ENCODE measurements around the gene LYST.

The LYST gene

DNA sequence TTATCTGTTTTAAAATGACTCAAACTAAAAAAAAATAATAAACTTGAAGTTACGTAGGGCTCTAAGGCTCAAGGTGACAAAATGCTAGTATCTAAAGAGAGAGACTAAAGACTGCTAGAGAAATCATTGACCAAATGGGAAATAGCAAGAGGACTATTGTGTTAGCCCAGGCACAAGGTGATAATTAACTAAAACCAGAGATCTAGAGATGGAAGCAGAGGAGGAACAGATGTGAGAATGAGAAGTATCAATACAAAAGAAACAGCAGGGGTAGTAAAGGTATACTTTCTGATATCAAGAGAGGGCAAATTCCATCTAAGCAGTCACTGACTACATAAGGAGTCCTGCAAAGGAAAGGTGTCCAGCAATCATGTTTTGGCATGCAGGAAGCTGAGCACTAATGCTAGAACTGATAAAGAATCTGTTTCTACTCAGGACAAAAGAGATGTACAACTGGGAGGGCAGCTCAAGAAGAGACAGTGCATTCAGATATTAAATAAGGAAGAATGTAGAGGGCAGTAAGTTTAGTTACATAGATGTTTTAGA is 116.9 kb downstream of the LYST start:
- Histone ChIP-seq H3K4me1 (peaks cover 0 to 11% (median 0%) of the 10 kb centered on the region in 10 experiments; a peak in 3 of 20 replicates), H3K4me2 (no peak overlapping the region), H4K20me1 (no peaks in the 10 kb centered on the region; a peak in 2 of 22 replicates), H3K27me3 (no peaks in the 10 kb centered on the region), H3K9ac (no peak overlapping the region), H3K27ac (no peak overlapping the region), H3K36me3 (peaks cover 11 to 99% (median 91%) of the 10 kb centered on the region in 11 experiments; a peak in 21 of 22 replicates), H3K4me3 (no peak overlapping the region), H3K9me3 (replicated peaks in 1 of 11) (no peaks in the 10 kb centered on the region)
- no peak for TF ChIP-seq Cebpa-rat (IDR thresholded peaks at IDR 0.05)

DNA sequence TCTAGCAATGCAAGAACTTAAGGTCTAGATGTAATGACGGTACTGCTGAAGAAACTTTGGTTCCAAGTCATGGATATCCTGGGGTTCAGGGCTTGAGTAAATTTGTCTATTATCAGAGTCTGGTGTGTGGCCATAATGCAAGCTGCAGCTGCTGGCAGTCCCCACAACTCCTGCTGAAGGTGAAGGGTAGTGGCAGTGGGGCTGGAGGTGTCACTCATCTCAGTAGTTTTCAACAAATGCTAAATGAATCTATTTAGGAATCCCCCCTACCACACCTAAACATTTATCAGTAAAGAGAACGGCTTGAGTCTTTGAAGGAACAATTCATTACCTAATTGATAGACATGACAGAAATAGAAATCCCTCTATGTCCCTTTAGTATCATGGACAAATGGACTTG is 118.0 kb downstream of the LYST start:
- Histone ChIP-seq H3K27me3 (no peaks in the 10 kb centered on the region), H3K4me3 (no peak overlapping the region), H3K4me1 (peaks cover 0 to 11% (median 0%) of the 10 kb centered on the region in 10 experiments; a peak in 3 of 20 replicates), H3K4me2 (no peak overlapping the region), H3K36me3 (peaks cover 10 to 98% (median 89%) of the 10 kb centered on the region in 11 experiments), H3K9ac (no peak overlapping the region), H3K27ac (no peak overlapping the region), H3K9me3 (replicated peaks in 1 of 11) (no peaks in the 10 kb centered on the region), H4K20me1 (no peaks in the 10 kb centered on the region; a peak in 2 of 22 replicates)
- TF ChIP-seq Cebpa-rat (IDR thresholded peaks at IDR 0.05) = no peak

DNA sequence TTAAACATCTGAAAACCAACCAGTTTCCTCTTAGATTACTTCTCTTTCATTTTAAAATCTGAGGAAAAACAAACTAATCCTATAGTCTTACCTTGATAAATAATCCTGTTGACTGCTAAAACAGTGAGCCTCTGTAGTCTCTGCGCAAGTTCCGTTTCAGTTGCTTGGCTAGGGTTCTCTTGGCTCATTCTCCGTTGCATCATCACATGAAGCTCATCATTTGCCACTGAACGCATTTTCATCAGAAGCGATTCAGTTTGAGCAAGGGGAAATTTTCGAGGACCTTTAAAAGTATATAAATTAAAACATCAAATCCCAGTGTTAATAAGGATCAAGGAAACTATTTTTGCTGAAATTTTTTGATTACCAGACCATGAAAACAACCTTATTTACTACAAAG is 120.5 kb downstream of the LYST start:
- no peak overlapping the region for H3K4me2 ChIP-seq
- TF ChIP-seq Cebpa-rat (IDR thresholded peaks at IDR 0.05) = no peak
- no peak overlapping the region for H3K9ac ChIP-seq
- no peak overlapping the region for H3K4me3 ChIP-seq
- no peaks in the 10 kb centered on the region for H3K9me3 ChIP-seq (replicated peaks in 1 of 11)
- no peaks in the 10 kb centered on the region for H3K27me3 ChIP-seq
- no peaks in the 10 kb centered on the region; a peak in 2 of 22 replicates for H4K20me1 ChIP-seq
- peaks cover 0 to 11% (median 0%) of the 10 kb centered on the region in 10 experiments; a peak in 3 of 20 replicates for H3K4me1 ChIP-seq
- H3K36me3 ChIP-seq = peaks cover 10 to 98% (median 89%) of the 10 kb centered on the region in 11 experiments
- no peak overlapping the region for H3K27ac ChIP-seq

DNA sequence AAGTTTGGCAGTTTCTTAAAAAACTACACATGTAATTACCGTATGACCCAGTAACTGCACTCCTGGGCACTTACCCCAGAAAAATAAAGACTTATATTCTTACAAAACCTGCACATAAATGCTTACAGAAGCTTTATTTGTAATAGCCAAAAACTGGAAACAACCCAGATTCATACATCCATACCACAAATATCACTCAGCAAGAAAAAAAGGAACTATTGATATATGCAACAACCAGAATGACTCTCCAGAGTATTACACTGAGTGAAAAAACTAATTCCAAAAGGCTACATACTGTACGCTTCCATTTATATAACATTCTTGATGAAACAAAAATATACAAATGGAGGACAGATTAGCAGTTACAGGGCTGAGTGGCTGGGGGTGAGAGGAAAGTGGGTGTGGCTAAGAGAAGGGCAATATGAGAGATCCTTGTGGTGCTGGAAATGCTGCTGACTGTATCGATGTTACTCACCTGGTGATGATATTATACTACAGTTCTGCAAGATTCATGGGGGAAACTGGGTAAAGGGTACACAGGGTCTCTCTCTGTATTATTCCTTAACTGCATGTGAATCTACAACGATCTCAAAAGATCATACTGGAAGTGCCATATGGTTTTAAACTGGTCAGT is 121.1 kb downstream of the LYST start:
- Histone ChIP-seq H4K20me1 (no peaks in the 10 kb centered on the region; a peak in 2 of 22 replicates), H3K4me3 (no peak overlapping the region), H3K27me3 (no peaks in the 10 kb centered on the region), H3K4me1 (peaks cover 0 to 11% (median 0%) of the 10 kb centered on the region in 10 experiments; a peak in 3 of 20 replicates), H3K9me3 (replicated peaks in 1 of 11) (no peaks in the 10 kb centered on the region), H3K4me2 (no peak overlapping the region), H3K27ac (no peak overlapping the region), H3K9ac (no peak overlapping the region), H3K36me3 (peaks cover 10 to 98% (median 88%) of the 10 kb centered on the region in 11 experiments)
- TF ChIP-seq Cebpa-rat (IDR thresholded peaks at IDR 0.05) = no peak

DNA sequence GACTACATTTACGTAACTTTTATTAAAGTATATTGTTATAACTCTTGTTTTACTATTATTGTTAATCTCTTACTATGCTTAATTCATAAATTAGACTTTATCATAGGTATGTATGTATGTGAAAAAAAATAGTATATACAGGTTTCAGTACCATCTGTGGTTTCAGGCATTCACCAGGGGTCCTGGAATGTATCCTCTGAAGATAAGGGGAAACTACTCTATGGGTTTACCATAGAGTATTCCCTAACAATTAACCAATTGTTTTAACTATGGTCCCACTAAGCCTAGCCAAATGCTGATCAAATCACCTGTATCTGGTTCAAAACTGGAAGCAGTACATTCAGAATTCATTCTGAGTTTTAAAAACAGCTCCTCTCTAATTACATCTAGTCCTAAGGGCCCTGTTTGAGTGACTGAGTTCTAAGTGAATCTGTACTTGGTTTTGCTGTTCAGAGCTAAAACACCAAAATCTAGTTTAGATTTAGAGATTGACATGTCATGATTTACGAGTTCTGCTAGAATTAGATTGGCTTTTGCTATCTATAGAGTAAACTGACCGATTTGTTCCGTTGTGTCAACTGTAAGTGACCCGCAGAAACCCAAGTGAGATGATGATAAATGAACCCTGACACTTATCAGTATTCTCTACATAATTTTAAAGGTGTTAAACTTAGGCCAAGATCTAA is 123.6 kb downstream of the LYST start:
- H3K4me2 ChIP-seq = no peak overlapping the region
- H3K27me3 ChIP-seq = no peaks in the 10 kb centered on the region
- H3K9ac ChIP-seq = no peak overlapping the region
- peaks cover 17 to 99% (median 90%) of the 10 kb centered on the region in 11 experiments for H3K36me3 ChIP-seq
- no peaks in the 10 kb centered on the region for H3K9me3 ChIP-seq (replicated peaks in 1 of 11)
- peaks cover 0 to 11% (median 0%) of the 10 kb centered on the region in 10 experiments; a peak in 3 of 20 replicates for H3K4me1 ChIP-seq
- H4K20me1 ChIP-seq = peaks cover 0 to 1% (median 0%) of the 10 kb centered on the region in 11 experiments; a peak in 1 of 22 replicates
- no peak for TF ChIP-seq Cebpa-rat (IDR thresholded peaks at IDR 0.05)
- H3K27ac ChIP-seq = no peak overlapping the region
- no peak overlapping the region for H3K4me3 ChIP-seq

DNA sequence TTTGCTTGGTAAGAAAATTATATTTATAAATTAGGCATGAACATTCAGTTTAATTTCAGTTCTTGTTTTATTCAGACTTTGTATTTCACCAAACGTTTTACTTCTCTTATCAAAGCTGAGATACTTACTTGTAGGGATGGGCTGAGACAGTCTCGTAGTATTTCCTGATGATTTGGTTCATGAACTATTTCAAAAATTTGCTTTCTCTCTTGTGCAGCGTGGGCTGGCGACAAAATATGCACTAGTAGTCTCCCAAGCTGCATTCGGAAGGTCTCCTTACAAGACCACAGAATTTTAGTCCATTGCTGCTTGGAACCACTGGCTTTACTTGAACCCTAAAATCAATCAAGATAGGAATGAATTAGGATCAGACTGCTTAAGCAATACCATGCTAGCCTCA is 125.4 kb downstream of the LYST start:
- H3K9ac ChIP-seq = no peak overlapping the region
- H3K4me2 ChIP-seq = no peak overlapping the region
- H3K9me3 ChIP-seq (replicated peaks in 1 of 11) = no peaks in the 10 kb centered on the region
- H3K36me3 ChIP-seq = peaks cover 17 to 100% (median 93%) of the 10 kb centered on the region in 11 experiments
- H3K4me3 ChIP-seq = no peak overlapping the region
- no peaks in the 10 kb centered on the region for H3K27me3 ChIP-seq
- H4K20me1 ChIP-seq = peaks cover 0 to 11% (median 0%) of the 10 kb centered on the region in 11 experiments; a peak in 1 of 22 replicates
- H3K4me1 ChIP-seq = peaks cover 0 to 17% (median 0%) of the 10 kb centered on the region in 10 experiments; a peak in 3 of 20 replicates
- TF ChIP-seq Cebpa-rat (IDR thresholded peaks at IDR 0.05) = no peak
- H3K27ac ChIP-seq = no peak overlapping the region

DNA sequence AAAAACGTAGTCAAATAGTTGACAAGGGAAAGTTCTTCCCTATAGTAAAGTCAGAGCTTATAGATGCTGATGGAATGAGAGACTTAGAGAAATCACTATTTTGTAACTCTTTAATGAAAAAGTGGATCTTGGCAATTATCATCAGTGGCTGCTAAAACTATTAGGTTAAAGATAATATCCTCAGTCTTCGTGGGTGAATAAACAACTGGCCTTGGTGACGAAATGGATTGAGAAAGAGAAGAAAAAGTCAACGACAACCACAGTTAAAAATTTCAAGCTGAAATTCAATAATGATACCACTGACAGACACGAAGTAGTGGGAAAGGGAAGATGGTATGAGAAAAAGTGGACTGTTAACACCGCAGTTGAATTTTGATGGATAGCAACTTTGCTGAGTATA is 127.1 kb downstream of the LYST start:
- no peak overlapping the region for H3K4me2 ChIP-seq
- H3K4me1 ChIP-seq = 0 out of 20 replicates have a peak, but pooled peaks cover 0 to 6% (median 0%) of the 10 kb centered on the region in 10 experiments
- H3K27ac ChIP-seq = no peak overlapping the region
- peaks cover 7 to 93% (median 78%) of the 10 kb centered on the region in 11 experiments for H3K36me3 ChIP-seq
- no peak overlapping the region for H3K9ac ChIP-seq
- H3K27me3 ChIP-seq = no peaks in the 10 kb centered on the region
- no peaks in the 10 kb centered on the region for H3K9me3 ChIP-seq (replicated peaks in 1 of 11)
- H4K20me1 ChIP-seq = peaks cover 0 to 11% (median 0%) of the 10 kb centered on the region in 11 experiments; a peak in 1 of 22 replicates
- TF ChIP-seq Cebpa-rat (IDR thresholded peaks at IDR 0.05) = no peak
- H3K4me3 ChIP-seq = no peak overlapping the region

DNA sequence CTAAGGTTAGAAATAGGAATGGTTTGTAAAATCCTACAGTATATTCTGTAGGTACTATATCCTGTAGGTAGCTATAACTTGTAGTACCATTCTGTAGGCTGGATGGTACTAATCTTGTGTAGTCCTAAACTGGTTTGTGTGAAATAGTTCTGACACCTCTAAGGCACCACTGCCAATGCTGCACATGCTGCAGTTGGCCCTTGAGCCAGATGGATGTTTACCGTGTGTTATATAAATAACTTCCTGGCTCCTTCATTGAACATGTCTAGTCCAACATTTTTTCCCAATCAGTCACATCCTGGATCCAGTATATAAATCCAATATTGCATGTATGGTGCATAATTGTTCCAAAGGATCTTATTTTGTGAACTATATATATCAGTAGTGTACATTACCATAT is 127.6 kb downstream of the LYST start:
- peaks cover 0 to 11% (median 0%) of the 10 kb centered on the region in 11 experiments; a peak in 1 of 22 replicates for H4K20me1 ChIP-seq
- H3K4me3 ChIP-seq = no peak overlapping the region
- H3K4me2 ChIP-seq = no peak overlapping the region
- H3K9ac ChIP-seq = no peak overlapping the region
- H3K36me3 ChIP-seq = peaks cover 7 to 91% (median 78%) of the 10 kb centered on the region in 11 experiments; a peak in 20 of 22 replicates
- no peak for TF ChIP-seq Cebpa-rat (IDR thresholded peaks at IDR 0.05)
- H3K27me3 ChIP-seq = no peaks in the 10 kb centered on the region
- no peak overlapping the region for H3K27ac ChIP-seq
- 0 out of 20 replicates have a peak, but pooled peaks cover 0 to 6% (median 0%) of the 10 kb centered on the region in 10 experiments for H3K4me1 ChIP-seq
- no peaks in the 10 kb centered on the region for H3K9me3 ChIP-seq (replicated peaks in 1 of 11)

DNA sequence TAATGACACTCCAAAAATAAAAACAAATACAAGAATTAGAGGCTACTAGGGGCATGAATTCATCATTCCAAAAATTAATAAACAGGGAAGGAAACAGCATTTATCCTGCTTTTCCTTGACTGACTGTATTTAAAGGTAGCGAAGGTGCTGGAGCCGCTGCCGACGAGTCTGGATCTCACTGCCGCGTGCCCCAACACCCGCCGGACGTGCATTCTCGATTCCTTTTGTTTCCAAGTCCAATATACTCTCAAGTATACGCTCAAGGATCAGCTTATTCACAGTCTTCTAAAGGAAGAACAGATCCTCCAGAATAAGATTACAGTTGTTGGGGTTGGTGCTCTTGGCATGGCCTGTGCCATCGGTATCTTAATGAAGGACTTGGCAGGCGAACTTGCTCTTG is 129.0 kb downstream of the LYST start:
- no peak overlapping the region for H3K4me3 ChIP-seq
- peaks cover 7 to 89% (median 74%) of the 10 kb centered on the region in 11 experiments; a peak in 20 of 22 replicates for H3K36me3 ChIP-seq
- H3K27me3 ChIP-seq = no peaks in the 10 kb centered on the region
- H3K4me2 ChIP-seq = no peak overlapping the region; a peak in 1 of 22 replicates
- peaks cover 0 to 11% (median 0%) of the 10 kb centered on the region in 11 experiments; a peak in 1 of 22 replicates for H4K20me1 ChIP-seq
- H3K4me1 ChIP-seq = 0 out of 20 replicates have a peak, but pooled peaks cover 0 to 6% (median 0%) of the 10 kb centered on the region in 10 experiments
- TF ChIP-seq Cebpa-rat (IDR thresholded peaks at IDR 0.05) = no peak
- no peak overlapping the region for H3K27ac ChIP-seq
- H3K9me3 ChIP-seq (replicated peaks in 1 of 11) = no peaks in the 10 kb centered on the region
- no peak overlapping the region for H3K9ac ChIP-seq

Data from BLaER1 treated with 17β-estradiol and CSF1 and Interleukin-3, amounts not matched to agents 10 nM and 100 nM (cell line).